ENCODE measurements around the gene FXYD3.

DNA sequence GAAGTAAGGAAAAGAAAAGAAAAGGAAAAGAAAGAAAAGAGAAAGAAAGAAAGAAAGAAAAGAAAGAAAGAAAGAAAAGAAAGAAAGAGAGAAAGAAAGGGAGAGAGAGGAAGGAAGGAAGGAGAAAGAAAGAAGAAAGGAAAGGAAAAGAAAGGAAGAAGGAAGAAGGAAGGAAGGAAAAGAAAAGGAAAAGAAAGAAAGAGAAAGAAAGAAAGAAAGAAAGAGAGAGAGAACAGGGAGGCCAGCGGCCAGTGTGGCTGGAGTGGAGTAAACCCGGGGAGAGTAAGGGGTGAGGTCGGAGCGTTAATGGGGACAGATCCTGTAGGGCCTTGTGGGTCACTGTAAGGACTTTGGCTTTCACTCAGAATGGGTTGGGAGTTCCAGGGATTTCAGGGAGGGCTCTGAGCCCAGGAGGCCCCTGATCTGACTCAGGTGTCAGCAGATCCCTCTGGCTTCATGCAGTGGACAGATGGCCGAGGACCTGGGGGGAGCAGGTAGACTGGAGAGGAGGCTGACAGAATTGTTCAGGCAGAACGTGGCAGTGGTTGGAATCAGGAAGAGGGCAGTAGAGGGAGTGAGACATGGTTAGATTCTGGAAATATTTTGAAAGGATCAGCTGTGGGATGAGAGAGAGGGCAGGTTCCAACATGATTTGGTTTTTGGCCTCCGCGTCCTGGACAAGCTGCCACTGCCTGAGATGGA is 19.8 kb upstream of the FXYD3 start:
- TF ChIP-seq, protein P1, sequence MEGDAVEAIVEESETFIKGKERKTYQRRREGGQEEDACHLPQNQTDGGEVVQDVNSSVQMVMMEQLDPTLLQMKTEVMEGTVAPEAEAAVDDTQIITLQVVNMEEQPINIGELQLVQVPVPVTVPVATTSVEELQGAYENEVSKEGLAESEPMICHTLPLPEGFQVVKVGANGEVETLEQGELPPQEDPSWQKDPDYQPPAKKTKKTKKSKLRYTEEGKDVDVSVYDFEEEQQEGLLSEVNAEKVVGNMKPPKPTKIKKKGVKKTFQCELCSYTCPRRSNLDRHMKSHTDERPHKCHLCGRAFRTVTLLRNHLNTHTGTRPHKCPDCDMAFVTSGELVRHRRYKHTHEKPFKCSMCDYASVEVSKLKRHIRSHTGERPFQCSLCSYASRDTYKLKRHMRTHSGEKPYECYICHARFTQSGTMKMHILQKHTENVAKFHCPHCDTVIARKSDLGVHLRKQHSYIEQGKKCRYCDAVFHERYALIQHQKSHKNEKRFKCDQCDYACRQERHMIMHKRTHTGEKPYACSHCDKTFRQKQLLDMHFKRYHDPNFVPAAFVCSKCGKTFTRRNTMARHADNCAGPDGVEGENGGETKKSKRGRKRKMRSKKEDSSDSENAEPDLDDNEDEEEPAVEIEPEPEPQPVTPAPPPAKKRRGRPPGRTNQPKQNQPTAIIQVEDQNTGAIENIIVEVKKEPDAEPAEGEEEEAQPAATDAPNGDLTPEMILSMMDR (IDR thresholded peaks at IDR 0.05): no peak
- no peak for TF ChIP-seq POLR2A (IDR thresholded peaks at IDR 0.05)
